GM19324 (cell line): ENCODE results near the gene SLC22A15.
A peak's percentile ranks its signal among the peaks of the same experiment; 100 is the strongest.
"Not testable (repeated sequence)": the region's sequence is repeated elsewhere in the genome, so short reads cannot be mapped to it uniquely, and the experiment has no call there.

Source experiments
- ATAC-seq: cut with Tn5 transposase; IDR thresholded peaks from one replicate; pipeline ENCODE4 v1.9.1; 2021; ENCODE audit warnings: mild to moderate bottlenecking, moderate library complexity; ENCODE audit not compliant: unreplicated experiment, low FRiP score

The SLC22A15 gene

GRCh38 chr1:115980998-115981993 is 5.0 kb downstream of the SLC22A15 start:
- no peak for ATAC-seq

- no peak for ATAC-seq
These were observed 6.1 kb downstream of the SLC22A15 start for GRCh38 chr1:115982400-115982799.

- ATAC-seq, result no peak
These were observed 7.3 kb downstream of the SLC22A15 start for GRCh38 chr1:115983584-115983983.

- no peak for ATAC-seq
These were observed 11.3 kb downstream of the SLC22A15 start for GRCh38 chr1:115987623-115988022.

- ATAC-seq, result no peak
These were observed 12.6 kb downstream of the SLC22A15 start for GRCh38 chr1:115988953-115989352.

- no peak for ATAC-seq
These were observed 13.4 kb downstream of the SLC22A15 start for GRCh38 chr1:115989699-115990098.

- ATAC-seq, result no peak
These were observed 15.6 kb downstream of the SLC22A15 start for GRCh38 chr1:115991909-115992308.

GRCh38 chr1:115997921-115998320 is 21.6 kb downstream of the SLC22A15 start:
- ATAC-seq, result not testable (repeated sequence)

GRCh38 chr1:116001739-116002487 is 25.6 kb downstream of the SLC22A15 start:
- no peak for ATAC-seq

GRCh38 chr1:116002781-116003420 is 26.6 kb downstream of the SLC22A15 start:
- no peak for ATAC-seq

GRCh38 chr1:116003823-116004222 is 27.5 kb downstream of the SLC22A15 start:
- no peak for ATAC-seq

GRCh38 chr1:116006486-116006964 is 30.2 kb downstream of the SLC22A15 start:
- peak; percentile 84 for ATAC-seq

GRCh38 chr1:116008656-116009390 is 32.5 kb downstream of the SLC22A15 start:
- ATAC-seq, result no peak

GRCh38 chr1:116012716-116013115 is 36.4 kb downstream of the SLC22A15 start:
- ATAC-seq, result no peak

- no peak for ATAC-seq
These were observed 39.4 kb downstream of the SLC22A15 start for GRCh38 chr1:116015679-116016078.

- ATAC-seq, result no peak
These were observed 41.7 kb downstream of the SLC22A15 start for GRCh38 chr1:116018007-116018406.

- ATAC-seq, result no peak
These were observed 43.4 kb downstream of the SLC22A15 start for GRCh38 chr1:116019653-116020253.

- peak; percentile 81 for ATAC-seq
These were observed 44.5 kb downstream of the SLC22A15 start for GRCh38 chr1:116020668-116021272.

- no peak for ATAC-seq
These were observed 48.3 kb downstream of the SLC22A15 start for GRCh38 chr1:116024626-116025025.
